Amniotic epithelial cell (primary cell): Measurements from ENCODE around the gene ZDHHC19.
A peak's percentile ranks its signal among the peaks of the same experiment; 100 is the strongest.
"Not testable (repeated sequence)": the region's sequence is repeated elsewhere in the genome, so short reads cannot be mapped to it uniquely, and the experiment has no call there.

Source experiments
- DNase-seq: peaks from one replicate; pipeline ENCODE4 v3.0.0-alpha.2; 2010; ENCODE audit warnings: low read depth

ZDHHC19 gene

GRCh38 chr3:196210673-196211556 lies at the start of gene ZDHHC19:
ZDHHC19 (minus strand) TSS chr3:196211400; CDS start chr3:196211315, 85 bp downstream.
- no peak for DNase-seq

GRCh38 chr3:196260784-196261183 lies 49.6 kb upstream of the ZDHHC19 start:
- no peak for DNase-seq

GRCh38 chr3:196255776-196256175 lies 44.6 kb upstream of the ZDHHC19 start:
- DNase-seq: no peak

GRCh38 chr3:196254376-196255283 lies 43.4 kb upstream of the ZDHHC19 start:
- DNase-seq: peak; percentile 21

- DNase-seq: no peak
Observed at GRCh38 chr3:196251918-196252317, 40.7 kb upstream of the ZDHHC19 start.

- peak; percentile 94 for DNase-seq
Observed at GRCh38 chr3:196246612-196247308, 35.6 kb upstream of the ZDHHC19 start.

GRCh38 chr3:196244166-196244565 lies 33.0 kb upstream of the ZDHHC19 start:
- not testable (repeated sequence) for DNase-seq

- DNase-seq: no peak
Observed at GRCh38 chr3:196241704-196242103, 30.5 kb upstream of the ZDHHC19 start.

- DNase-seq: peak; percentile 23
Observed at GRCh38 chr3:196240424-196240823, 29.2 kb upstream of the ZDHHC19 start.

- DNase-seq: peak; percentile 66
Observed at GRCh38 chr3:196238612-196239560, 27.7 kb upstream of the ZDHHC19 start.

GRCh38 chr3:196237203-196237602 lies 26.0 kb upstream of the ZDHHC19 start:
- DNase-seq: no peak

- DNase-seq: no peak
Observed at GRCh38 chr3:196236223-196236622, 25.0 kb upstream of the ZDHHC19 start.

GRCh38 chr3:196235452-196236122 lies 24.4 kb upstream of the ZDHHC19 start:
- DNase-seq: no peak

GRCh38 chr3:196232882-196233251 lies 21.7 kb upstream of the ZDHHC19 start:
- DNase-seq: no peak

GRCh38 chr3:196232154-196232881 lies 21.1 kb upstream of the ZDHHC19 start:
- no peak for DNase-seq

GRCh38 chr3:196227629-196228493 lies 16.7 kb upstream of the ZDHHC19 start:
- DNase-seq: peak; percentile 68

- no peak for DNase-seq
Observed at GRCh38 chr3:196227121-196227561, 15.9 kb upstream of the ZDHHC19 start.

- DNase-seq: no peak
Observed at GRCh38 chr3:196225763-196226364, 14.7 kb upstream of the ZDHHC19 start.
